GM18858 (cell line): ENCODE measurements around the gene TTC28.
"Not testable (repeated sequence)": the region's sequence is repeated elsewhere in the genome, so short reads cannot be mapped to it uniquely, and the experiment has no call there.

Experiments used
- ATAC-seq: cut with Tn5 transposase; IDR thresholded peaks from one replicate; pipeline ENCODE4 v1.9.1; 2021; ENCODE audit not compliant: unreplicated experiment

TTC28 gene

GRCh38 chr22:28063656-28064055 lies 616.0 kb downstream of the TTC28 start:
- no peak for ATAC-seq

- ATAC-seq = not testable (repeated sequence)
Measured at GRCh38 chr22:28060594-28060993, 619.0 kb downstream of the TTC28 start.

DNA sequence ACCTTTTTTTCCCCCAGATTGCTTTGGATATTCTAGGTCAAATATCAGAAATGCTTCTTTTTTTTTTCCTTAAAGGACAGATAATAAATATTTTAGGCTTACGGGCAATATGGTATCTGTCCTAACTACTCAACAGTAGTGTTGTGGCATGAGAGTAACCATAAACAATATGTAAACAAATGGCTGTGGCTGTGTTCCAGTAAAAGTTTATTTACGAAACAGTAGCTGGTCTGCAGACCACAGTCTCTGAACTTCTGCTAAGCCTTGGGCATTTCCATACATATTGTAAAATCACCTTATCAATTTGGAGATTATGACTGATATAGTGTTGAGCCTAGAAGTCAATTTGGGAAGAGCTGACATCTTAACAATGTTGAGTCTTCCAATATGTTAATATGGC lies 621.6 kb downstream of the TTC28 start:
- no peak for ATAC-seq

GRCh38 chr22:28054819-28055208 lies 624.8 kb downstream of the TTC28 start:
- no peak for ATAC-seq

- no peak for ATAC-seq
Measured at GRCh38 chr22:28053896-28054818, 625.5 kb downstream of the TTC28 start.

DNA sequence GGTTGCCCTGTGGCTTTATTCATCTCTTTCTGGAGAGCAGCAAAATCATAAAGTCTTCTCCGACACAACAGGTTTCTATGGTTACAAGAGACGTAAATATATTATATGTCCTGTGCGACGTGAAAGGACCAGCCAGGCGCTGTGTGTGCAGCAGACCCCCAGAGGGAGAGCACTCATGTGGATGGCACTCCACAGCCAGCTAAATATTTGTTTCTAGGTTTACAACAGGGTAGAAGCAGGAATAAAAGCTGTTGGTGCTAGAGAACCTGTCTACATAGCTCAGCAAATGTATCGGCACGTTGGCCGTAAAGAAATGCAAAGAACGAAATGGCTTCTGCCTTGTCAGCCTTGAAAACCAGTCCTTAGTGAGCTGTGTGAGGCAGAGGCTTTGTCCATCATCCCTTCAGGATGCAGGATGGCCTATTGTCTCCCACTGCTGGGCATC lies 626.8 kb downstream of the TTC28 start:
- no peak for ATAC-seq

DNA sequence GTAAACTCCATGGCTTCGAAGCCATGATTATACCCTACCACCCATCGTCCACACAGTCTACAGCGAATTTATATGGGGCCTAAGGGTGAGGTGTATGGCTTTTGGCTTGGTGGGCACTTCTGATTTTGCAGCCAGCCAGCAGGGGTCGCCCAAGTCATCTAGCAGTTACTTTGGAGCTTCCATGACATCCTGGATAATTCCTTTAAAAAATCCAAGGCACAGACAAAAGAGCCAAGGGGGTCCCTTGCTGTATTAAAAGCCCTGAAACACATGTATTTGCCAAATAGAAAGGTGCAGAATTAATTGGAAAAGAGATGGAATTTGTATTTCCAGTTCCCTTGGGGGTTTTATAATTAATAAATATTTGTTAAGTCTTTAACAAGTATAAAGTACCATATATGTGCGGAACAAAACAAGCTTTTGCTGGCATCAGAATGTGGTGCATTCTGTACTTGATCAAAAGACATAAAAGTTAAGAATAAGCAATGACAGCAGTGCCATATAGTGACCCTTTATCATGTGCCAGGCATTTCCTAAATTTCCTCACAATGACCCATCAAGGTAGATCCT lies 627.8 kb downstream of the TTC28 start:
- ATAC-seq = no peak

GRCh38 chr22:28051091-28051786 lies 628.4 kb downstream of the TTC28 start:
- no peak for ATAC-seq

DNA sequence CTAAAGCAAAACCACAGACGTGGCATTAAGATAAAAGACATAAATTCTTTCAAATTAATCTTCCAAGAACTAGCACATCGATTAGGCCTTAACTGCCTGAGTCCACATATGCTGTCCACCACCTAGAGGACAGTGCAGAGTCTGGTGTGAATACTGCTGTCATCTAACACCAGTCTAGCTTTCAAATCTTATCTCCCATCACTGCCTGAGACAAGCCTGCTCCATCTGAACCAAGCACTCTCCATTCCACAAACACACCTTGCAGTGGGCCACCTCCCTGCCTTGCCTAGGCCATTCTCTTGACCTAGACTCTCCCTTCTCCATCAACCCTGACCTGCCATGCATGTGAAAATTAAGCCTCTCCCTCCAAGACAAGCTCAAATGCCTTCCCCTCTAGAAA lies 631.1 kb downstream of the TTC28 start:
- no peak for ATAC-seq

DNA sequence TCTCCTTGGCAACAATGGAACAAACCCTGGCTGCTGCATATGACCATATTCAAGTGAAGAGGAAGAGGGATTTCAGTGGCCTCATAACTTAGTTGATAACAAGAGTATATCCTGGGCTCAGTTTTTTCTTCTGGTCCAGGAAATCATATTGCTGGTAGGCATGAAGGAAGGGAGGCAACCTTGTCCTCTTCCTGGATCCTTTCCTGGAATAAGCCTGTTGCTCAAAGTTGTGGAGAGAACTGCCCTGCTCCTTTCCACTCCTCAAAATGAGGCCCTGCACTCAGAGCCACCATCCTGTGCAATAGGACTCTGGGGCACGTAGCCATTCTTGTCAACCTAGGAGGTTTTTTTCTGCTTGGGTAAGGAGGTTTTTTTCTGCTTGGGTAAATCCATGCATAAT lies 631.9 kb downstream of the TTC28 start:
- ATAC-seq = no peak

DNA sequence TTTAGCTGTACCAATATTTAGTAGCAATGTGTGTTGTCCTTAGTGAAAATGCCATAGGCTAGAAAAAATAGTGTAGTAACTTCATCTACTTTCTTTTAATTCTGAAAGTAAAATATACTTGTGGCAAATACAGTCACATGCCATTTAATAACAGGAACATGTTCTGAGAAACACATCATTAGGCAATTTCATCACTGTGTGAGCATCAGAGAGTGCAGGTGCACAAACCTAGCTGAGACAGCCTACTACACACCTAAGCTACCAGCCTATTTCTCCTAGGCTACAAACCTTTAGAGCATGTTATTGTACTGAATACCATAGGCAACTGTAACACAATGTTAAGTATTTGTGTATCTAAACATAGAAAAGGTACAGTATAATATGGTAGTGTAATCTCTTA lies 633.5 kb downstream of the TTC28 start:
- no peak for ATAC-seq

GRCh38 chr22:28044546-28045173 lies 635.0 kb downstream of the TTC28 start:
- ATAC-seq = no peak

DNA sequence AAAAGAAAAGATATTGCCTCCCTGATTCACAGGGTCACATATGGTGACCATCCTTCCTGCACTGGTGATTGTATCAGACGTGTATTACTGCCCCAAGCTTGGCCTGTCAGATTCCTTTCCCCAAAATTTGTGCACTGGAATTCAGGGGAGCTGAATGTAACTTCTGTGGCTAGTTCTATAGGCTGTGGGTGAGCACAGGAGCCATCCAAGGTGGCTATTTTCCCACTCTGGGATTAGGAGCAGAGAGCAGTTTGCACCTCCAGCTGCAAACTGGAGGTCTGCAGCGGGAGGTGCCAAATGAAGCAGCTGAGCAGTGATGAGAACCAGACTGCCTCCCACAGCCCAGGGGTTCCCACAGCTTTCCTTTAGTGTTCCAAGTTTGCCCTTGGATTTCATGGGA lies 636.4 kb downstream of the TTC28 start:
- ATAC-seq = no peak

DNA sequence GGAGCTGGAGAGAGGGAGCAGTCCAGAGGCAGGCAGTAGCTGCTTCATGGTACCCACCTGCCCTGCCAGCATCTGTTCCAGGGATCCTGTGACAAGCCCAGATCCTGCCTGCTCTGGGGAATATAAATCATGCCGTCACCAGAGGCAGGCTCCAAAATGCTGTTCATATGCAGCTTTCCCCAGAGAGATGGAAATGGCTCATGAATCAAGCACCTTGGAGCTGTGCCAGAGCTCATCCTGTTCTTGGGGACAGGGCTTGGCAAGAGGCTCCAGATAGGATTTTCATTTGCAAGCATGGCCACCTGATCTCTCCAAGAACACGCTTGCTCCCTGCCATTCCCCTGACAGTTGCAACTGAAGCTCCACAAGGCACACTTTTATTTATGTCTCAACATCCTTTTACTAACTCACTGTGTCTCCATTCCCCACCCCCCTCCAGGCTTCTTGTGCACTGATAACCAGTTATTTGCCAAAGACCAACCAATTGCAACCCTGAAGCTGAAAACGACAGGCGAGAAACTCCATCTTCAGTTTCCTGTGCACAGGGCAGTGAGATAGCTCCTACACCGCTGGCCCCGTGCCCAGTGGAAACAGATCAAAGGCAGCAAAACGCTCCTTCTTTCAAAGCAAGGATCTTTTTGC lies 644.8 kb downstream of the TTC28 start:
- no peak for ATAC-seq

DNA sequence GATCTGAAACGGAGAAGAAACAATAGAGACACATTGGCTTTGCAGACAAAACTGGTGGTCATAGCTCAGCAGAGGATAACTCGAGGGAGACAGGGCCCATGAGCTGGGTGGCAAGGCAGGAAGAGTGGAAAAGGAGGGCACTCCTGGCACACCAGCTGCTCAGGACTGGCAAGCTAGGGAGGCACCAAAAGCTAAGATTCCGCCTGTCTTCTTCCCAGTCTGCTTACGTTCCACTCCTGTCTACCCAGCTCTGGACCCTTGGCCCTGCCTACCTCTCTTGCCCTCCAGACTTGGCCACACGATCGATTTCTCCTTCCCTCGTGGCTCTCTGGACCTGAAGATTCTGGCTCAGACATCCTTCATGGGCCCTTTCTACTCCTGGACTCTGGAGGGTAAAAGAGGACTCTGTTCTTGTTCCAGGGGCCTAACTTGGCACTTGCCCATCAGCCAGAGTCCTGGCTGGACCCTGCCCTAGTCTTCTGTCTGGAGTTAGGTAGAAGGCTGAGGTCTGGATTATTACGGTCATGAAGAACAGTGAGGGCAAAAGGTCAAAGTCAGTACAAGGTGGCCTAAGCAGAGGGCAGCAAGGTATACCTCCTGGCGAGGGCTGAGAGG lies 645.4 kb downstream of the TTC28 start:
- ATAC-seq = no peak

DNA sequence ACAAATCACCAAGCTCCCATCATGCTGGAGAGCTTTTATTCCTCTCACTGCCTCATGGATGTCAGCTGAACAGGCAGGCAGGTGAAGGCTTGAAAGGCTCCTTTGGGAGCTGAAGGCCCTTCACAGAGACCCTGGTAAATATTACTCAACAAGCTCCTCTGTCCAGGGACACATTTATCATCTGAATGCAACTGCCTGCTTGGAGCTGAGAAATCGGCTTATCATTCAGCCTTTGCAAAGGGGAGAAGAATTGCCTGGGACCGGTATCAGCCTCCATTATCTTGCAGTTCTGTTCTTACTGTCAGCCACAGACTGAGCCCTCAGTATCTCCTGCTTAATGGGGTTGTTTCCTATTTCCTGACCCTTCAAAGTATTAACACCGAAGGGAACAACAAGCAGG lies 646.8 kb downstream of the TTC28 start:
- no peak for ATAC-seq

DNA sequence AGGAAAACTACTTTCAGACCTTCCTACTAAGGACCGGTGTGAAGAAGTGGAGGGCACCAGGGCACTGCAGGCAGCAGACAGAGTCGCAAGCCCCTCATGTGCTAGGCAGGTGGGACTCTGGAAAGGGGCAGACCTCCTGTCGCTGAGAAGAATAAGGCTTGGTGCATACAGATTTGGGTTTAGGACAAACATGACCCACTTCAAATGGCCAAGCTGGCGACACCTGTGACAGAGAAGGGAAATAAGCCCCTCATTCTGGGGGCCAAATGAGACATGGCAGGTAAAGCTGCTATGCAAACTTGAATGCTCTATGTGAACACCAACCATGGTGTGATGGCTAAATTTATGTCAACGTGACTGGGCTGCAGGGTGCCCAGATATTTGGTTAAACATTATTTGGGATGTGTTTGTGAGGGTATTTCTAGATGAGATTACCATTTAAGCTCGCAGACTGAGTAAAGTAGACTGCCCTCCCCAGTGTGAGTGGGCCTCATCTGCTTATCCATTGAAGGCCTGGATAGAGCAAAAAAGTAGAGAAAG lies 648.2 kb downstream of the TTC28 start:
- ATAC-seq = no peak

DNA sequence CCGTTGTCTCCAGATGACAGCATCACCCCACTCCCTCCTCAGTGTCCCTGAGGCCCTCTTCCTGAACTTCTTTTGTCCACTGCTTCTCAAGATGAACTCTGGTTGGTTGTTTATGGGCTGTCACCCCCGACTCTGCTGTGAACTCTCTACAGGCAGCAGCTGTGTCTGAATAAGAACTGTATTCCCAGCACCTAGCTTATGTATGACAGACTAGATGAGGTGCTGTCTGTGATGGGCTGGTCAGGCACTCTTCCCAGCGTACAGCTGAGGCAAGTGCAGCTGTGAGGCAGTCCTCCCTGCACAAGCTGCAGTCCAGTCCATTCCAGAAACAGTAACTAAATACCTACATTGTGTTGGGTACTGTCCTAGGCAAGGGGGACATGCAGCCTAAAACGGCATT lies 649.2 kb downstream of the TTC28 start:
- no peak for ATAC-seq

DNA sequence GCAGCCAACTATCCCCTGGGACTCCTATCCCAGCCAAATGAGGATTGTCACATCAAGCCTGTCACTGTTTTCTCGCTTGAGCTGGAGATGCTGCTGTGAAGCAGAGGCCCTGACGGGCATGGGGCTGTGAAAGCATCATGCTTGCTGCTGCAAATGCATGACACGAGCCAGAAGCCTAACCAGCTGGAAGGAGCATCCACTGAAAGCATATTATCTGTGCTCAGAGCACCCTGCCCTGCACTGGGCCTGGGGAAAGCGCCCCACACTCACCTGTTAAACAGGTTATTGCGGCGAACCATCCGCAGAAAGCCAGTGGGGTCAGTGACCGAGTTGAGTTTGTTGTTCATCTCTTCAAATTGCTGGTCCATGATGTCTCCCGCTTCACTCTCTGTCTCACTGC lies 649.7 kb downstream of the TTC28 start:
- ATAC-seq = no peak

- ATAC-seq = no peak
Measured at GRCh38 chr22:28029201-28029948, 650.3 kb downstream of the TTC28 start.
